Stimulated activated CD4-positive, alpha-beta T cell treated with anti-CD3 and anti-CD28 coated beads, Interleukin-15, amount 100 ng/mL, for 1 hour (primary cell): ENCODE measurements around the gene FKBP1B.
"Not testable (repeated sequence)": the region's sequence is repeated elsewhere in the genome, so short reads cannot be mapped to it uniquely, and the experiment has no call there.

ENCODE experiments used
- DNase-seq, 2 donors: peaks; one replicate each; pipeline ENCODE4 v3.0.0-alpha.2; 2020; ENCODE audit warnings: low read depth in 1 of 2, low spot score in 1 of 2

The FKBP1B gene

DNA sequence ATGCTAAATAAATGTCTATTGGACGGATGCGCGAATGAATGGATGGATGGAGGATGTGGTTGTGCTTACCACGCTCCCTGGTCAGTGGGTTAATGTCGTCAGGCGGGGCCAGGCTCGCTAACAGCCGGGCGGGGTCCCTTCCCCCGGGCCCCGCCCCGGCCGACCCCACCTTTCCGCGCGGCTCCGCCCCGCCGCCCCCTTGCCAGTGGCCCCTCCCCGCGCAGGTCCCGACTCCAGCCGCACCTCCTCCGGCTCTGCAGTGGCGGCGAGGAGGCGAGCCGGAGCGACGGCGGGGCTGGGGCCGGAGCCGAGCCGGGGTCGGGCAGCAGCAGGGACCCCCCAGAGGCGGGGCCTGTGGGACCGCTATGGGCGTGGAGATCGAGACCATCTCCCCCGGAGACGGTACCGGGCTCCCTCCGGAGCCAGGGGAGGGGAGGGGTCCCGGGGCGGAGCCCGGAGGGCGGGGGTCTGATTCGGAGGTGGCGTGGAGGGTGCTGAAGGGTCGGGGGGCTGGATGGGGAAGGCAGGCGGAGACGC is at the start of gene FKBP1B:
Gene FKBP1B, plus strand, starts transcription at position 257 of the 537 bp plus-strand sequence. Its CDS starts 109 bp downstream, at position 366.
- DNase-seq = no peak

DNA sequence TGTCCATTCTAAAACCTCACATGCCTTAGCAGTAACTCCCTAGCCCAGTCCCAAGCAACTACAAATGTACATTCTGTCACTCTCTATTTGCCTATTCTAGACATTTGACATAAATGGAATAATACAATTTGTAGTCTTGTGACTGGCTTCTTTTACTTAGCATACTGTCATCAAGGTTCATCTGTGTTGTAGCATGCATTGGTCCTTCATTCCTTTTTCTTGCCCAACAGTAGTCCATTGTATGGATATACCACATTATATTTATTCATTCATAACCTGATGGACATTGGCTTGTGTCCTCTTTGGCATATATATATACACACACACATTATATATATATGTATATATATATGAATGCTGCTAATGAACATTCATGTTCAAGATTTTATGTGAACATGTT is 41.8 kb upstream of the FKBP1B start:
- DNase-seq = no peak

DNA sequence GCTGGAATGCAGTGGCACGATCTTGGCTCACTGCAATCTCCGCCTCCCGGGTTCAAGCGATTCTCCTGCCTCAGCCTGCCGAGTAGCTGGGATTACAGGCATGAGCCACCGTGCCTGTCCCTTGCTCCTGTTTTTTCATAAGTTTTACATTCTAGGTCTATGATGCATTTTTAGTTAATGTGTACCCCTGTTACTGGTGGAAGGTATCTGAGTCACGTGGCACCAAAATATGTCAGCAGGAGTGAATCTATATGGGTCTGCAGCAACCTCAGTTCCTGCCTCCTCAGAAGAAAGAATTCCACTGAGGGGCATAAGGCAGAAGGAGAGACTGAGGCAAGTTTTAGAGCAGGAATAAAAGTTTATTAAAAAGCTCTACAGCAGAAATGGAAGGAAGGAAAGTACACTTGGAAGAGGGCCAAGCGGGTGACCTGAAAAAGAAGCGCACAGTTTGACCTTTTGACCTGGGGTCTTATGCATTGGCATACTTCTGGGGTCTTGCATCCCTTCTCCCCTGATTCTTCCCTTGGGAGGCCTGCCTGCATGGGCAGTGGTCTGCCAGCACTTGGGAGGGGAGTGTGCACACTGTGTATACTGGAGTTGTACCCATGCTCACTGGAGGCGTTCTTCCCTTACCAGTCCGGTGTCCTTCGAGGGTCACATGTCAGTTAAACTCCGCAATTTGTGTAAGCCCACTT is 40.7 kb upstream of the FKBP1B start:
- no peak for DNase-seq

DNA sequence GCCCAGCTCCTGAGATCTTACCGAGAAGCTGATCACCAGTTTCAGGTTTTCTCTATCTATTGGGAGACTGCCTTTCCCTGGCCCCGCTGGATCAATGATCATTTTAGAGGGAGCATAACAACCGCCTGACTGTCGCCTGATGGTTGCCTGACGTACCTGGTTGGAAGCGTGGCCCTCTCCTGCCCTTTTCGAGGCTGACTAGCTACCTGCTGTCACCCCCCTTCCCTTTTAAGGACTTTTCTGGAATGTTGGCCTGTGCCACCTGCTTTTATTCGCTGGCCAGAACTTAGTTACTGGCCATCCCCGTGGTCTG is 40.2 kb upstream of the FKBP1B start:
- no peak for DNase-seq

DNA sequence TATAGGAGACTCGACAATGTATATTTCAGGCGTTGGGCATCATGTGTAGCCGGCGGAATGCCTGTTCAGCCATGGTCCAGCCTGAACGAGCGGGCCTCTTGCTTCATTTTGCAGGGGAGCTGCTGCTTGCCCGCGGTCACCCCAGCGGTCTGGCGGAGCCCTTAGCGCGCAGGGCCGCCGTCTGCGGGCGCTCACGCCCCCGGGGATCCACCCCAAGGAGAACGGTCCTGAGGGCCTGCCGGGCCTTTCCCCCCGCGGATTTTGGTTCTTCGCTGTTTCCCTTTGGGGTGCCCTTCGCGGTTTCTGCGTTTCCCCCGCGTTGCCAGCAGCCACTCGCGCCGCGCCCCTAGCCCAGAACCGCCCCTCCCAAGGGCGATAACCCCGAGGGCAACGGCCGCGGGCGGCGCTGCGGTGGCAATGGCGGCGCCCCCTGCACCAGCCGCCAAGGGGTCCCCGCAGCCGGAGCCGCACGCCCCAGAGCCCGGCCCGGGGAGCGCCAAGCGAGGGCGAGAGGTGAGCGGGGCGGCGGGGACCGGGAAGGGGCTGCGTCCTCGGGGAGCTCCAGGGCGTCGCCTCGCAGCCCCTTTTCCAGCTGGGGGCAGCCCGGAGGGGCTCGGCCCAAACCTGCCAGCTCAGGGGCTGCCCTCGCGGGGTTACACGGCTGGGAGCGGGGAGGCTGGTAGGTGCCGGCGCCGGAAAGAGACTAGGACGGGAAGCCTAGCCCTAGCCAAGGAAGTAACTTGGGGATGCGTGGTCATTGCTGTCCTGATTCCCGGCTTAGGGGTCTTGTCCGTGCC is 39.7 kb upstream of the FKBP1B start, which contains the start of gene MFSD2B:
Gene MFSD2B, plus strand, starts transcription at position 406 of the 797 bp plus-strand sequence. Its CDS starts 12 bp downstream, at position 418.
- no peak for DNase-seq

DNA sequence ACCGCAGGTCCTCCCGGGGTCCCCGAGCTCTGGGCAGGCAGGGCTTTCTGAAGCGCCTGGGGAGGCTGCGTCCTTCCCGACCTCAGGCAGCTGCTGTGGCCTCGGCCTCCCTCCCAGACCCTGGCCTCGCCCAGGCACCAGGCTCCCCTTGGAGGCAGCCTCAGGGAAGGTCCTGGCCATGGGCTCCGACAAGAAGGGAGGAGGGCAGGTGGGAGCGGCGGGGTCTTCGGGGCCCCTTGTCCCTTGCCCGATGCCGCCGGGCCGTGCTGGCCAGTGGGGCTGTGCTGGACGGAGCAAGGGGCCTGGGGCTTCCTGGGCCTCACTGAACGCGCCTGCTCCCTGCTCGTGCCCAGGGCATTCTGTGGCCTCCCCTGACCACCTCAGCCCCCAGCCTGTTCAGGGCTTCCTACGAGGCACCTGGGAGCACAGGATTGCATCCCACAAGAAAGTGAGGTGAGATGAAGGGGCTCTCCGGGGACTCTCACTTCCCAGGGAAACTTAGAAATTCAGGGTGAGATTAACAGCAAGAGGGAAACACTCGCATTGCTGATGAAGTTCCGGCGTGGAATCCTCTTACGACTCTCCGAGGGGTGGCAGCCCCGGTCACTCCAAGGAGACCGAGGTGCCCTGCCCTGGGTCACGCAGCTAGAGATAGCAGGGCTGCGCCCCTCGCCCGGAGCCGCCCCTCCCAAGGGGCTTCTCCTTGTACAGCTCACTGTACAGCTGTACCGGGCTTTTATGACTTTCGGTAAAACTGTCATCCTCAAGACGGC is 38.9 kb upstream of the FKBP1B start:
- DNase-seq = no peak

DNA sequence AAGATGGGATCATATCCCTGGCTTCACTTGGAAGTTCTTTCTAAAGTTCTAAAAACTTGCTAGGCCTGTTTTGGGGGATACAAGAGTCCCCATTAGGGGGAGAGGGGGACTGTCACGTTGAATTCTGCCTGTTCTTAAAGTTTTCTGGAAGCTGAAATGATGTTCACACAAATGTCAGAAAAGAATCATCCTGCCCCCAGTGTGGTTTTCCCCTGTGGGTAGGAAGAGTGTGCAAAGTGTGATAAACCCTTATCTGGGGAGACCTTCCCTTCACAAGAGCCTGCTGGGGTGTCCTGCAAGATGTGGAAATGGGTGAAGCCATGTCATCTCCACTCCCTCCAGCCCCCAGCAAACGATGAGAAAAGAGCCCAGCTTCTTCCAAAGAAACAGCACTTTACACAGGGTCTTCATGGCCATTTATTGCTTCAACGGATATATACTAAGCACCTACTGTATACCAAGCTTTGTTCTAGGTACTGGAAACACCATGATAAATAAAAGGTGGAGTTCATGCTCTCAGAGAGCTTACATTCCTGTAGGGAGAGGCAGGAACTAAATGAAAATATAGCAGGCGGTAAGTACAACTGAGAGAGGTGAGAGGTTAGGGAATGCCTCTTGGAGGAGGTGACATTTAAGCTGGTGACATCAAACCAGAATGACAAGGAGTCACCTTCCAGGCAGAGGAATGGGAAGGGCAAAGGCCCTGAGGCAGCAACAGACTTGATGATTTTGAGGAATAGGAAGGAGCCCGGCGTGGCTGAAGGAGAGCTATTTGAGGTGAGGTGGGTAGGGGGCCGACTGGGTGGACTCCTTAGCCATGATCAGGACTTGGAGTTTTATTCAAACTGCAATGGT is 38.1 kb upstream of the FKBP1B start:
- DNase-seq = no peak

DNA sequence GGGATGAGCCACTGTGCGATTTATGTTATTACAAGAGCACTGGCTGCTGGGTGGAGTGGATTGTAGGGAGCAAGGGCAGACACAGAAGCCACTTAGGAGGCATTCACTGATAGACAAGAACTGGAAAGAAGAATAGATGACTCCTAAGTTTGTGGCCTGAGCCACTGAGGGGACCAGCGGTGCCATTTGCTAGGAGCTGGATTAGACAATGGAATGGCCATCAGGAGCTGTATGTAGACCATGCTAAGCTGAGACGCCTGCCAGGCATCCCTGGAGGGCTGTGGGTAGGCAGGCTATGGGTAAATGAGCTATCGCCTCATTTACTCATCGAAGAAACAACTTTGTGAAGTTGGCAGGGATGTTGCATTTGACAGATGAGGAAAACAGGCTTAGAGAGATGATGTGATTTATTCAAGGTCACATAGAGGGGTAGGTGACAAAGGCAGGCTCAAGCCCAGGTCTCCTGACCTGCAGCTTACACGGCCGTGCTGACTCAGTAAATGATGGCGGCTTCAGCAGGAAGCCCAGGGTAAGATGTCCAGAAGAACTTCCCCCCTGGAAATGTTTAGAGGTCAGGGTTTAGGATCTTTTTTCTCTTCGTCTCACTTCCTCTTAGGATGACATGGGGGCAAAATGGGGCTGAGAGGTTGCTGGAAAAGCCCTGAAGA is 36.9 kb upstream of the FKBP1B start:
- no peak for DNase-seq

DNA sequence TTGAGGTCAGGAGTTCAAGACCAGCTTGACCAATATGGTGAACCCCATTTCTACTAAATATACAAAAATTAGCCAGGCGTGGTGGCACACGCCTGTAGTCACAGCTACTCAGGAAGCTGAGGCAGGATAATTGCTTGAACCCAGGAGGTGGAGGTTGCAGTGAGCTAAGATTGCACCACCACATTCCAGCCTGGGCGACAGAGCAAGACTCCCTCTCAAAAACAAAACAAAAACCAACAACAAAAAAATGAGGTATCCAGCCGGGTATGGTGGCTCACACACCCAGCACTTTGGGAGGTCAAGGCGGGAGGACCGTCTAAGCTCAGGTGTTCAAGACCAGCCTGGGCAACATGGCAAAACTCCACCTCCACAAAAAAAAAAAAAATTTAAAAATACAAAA is 34.6 kb upstream of the FKBP1B start:
- not testable (repeated sequence) for DNase-seq

DNA sequence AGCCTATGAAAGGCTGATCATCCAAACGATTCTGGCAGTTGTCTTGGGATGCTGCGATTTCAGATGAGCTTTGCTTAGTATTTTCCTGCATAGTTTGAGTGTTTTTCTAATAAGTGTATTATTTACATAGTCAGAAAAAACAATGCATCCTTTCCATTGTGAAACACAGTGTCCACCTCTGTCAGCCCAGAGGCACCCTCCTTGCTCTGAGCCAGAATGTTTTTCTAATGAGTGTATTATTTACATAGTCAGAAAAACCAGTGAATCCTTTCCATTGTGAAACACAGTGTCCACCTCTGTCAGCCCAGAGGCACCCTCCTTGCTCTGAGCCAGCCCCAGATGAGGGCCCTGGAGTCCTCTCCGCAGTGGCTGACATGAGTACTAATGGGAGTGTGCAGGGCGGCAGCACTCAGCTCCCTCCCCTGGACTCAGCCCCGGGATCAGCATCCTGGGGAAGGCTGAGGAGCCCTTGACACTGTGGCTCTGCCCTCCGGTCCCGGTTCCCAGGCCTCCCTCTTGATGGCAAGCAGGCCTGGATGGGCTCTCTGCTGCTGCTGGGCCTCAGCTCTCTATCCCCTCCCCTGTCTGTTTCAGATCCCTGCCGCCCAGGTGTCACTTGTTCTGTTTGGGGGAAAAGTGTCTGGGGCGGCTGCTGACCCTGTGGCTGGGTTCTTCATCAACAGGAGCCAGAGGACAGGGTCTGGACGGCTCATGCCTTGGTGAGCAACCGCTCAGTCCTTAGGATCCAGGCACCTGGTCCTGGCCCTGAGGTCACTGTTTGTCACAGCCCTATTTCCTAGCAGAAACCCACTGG is 33.8 kb upstream of the FKBP1B start:
- DNase-seq = no peak

DNA sequence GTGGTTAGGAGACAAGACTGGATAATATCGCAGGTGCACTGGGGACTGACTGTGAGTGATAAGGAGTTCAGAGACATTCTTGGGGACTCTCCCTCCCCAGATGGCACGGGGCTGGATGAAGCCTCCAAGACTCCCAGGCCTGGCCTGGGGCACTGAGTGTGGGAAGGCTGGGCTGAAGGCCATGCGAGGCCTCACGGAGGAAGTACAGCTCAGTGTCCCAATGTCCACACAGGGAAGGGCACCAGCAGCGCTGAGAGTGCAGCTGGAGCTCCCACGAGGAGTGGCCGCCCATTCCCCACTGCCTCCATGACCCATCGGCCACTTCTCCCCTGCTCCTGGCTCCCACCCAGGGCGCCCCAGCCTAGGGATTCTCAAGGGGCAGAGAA is 33.2 kb upstream of the FKBP1B start:
- DNase-seq = no peak

DNA sequence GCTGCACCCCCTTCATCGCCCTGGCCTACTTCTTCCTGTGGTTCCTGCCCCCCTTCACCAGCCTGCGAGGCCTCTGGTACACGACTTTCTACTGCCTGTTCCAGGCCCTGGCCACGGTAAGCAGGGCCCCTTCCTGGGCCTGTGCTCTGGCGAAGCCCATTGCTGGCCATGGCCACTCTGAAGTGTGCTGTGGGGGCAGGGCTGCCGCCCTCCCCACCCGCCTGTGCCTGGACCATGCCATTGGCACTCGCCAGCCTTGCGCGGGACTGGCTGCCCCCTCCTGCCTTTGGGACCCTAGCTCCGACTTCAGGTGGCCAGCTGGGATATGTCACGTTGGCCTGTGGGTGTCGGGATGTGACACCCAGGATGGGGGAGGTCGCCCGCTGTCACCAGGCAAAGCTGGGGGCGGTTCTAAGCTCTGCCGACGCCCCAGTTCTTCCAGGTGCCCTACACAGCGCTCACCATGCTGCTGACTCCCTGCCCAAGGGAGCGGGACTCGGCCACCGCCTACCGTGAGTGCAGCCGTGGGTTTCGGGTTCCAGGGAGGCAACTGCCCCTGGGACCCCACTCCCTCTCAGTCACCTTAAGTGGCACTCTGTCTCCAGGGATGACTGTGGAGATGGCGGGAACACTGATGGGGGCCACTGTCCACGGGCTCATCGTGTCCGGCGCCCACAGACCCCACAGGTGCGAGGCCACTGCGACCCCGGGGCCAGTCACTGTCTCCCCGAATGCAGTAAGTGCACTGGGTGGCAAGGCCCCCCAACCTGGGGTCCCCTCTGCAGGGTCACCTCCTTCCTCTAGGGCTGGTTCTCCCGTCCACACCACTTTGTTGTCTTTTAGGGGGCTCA is 32.5 kb upstream of the FKBP1B start:
- no peak for DNase-seq

DNA sequence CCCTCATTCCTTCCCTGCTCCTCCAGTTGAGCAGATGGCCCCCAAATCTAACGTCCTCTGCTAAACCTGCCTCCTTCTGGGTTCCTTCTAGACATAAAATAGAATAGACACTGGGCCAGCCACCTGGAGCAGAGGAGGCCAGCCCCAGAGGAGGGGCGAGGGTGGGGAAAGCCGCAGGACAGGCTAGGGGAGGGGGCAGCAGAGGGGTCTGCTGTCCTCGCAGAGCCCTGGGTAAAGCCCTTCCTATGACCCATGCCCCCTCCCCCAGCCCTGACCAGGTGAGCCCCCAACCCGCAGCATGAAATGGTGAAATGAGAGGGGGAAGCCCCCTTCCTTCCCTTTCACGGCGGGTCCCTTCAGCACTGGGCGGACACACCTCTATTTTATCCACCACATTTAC is 31.8 kb upstream of the FKBP1B start:
- DNase-seq = no peak

DNA sequence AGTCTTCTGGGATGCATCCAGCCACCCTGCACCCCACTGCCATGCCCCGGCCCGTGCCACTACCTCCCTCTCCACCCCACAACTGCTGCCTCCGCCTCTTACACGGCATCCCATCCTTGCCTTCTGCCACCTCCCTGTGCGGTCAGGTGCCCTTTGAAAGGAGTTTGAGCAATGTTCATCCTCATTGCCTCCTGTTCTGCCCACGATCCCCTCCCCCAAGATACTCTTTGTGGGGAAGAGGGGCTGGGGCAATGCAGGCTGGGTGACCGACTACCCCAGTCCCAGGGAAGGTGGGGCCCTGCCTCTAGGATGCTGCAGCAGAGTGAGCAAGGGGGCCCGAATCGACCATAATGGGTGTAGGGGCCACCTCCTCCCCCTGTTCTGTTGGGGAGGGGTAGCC is 31.3 kb upstream of the FKBP1B start:
- no peak for DNase-seq

DNA sequence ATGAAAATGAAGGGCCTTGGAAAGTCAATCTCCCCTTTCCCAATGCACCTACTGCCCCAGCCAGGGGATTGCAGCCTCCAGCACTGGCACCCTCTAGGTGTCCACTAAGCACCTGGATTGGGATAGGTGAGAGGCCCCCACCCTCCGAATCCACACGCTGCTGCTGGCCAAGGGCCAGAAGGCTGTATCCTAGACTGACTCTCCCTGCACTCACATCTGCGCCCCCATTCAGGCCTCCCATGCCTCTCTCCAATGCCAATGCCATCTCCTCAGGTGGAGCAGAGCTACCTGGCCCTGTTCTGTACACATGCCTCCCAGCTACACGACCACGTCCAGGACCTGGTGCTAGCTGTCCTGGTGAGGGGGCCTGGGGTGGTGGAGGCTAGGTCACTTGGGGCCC is 29.8 kb upstream of the FKBP1B start:
- no peak for DNase-seq

DNA sequence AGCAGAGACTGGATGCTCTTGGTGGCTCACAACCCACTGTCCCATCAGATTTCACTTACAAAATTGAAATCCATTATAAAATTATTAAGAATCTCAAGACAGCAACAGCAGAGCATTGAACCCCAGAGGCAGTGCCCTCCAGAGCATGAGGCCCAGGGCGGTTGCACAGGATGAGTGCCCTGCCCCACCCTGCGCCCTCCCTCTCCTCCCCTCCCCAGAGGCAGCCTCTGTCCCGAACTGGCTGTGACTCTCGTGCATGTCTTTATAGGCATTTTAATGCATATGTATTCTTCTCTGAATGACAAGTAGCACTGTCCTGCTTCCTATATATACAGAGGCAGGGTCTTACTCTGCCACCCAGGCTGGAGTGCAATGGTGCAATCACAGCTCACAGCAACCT is 29.3 kb upstream of the FKBP1B start:
- DNase-seq = no peak

DNA sequence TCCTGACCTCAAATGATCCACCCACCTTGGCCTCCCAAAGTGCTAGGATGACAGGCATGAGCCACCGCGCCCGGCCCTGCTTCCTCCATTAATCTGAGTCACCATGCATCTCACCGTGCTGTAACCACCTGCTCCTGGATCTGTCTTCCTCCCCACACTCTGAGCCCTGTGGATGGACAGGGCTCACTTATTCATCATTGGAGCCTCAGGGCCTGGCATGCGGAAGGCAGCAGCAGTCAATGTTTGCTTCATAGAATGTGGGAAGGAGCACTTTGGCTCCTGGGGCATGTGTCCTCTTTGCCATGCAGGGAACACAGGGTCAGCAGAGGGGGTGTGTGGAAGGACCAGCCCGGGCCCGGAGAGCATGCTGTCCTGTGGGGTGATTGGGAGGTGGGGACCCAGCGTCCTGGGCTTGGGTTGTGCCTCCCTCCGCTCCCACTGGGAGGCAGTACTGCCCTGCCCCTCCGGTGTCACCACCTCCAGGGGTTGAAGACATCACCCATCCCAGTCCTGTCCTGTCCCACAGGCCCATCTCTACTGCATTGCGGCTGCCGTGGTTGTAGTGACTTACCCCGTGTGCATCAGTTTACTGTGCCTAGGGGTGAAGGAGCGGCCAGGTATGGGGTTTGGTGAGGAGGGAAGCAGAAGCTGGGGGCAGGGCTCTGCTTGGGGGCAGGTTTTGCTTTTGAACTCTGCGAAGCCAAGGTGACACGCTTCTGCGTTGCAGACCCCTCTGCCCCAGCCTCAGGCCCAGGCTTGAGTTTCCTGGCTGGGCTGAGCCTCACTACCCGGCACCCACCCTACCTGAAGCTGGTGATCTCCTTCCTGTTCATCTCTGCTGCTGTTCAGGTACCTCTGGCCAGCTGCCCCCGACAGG is 28.2 kb upstream of the FKBP1B start:
- no peak for DNase-seq
